K562 (cell line): ENCODE measurements around the gene SAP25. TPM values are rescaled to one million over a fixed set of nuclear protein-coding genes. Genes with fewer than 3 reads are reported as not detected.

ENCODE experiments used
- ELF2 ChIP-seq: fragments of 250-450 bp; sonication (Bioruptor Pico); IDR thresholded peaks from 2 replicates; pipeline ENCODE4 v1.5.0; 2021; ENCODE audit warnings: mild to moderate bottlenecking
- GABPB2 ChIP-seq: fragments of 250-450 bp; sonication (Bioruptor Pico); conservative IDR thresholded peaks from 2 replicates; pipeline ENCODE4 v1.5.1; 2021; ENCODE audit warnings: mild to moderate bottlenecking
- MAFK ChIP-seq: IDR thresholded peaks from 2 replicates; pipeline ENCODE4 v1.6.1; 2011; ENCODE audit warnings: low read length, improper control_type of control experiment
- NFXL1 ChIP-seq: fragments of 450-650 bp; formaldehyde crosslinking; IDR thresholded peaks from 2 replicates; pipeline ENCODE4 v1.4.0; 2021; ENCODE audit warnings: mild to moderate bottlenecking
- PHB2 ChIP-seq: fragments of 450-650 bp; IDR thresholded peaks from 2 replicates; pipeline ENCODE4 v1.6.1; 2017; ENCODE audit warnings: low read depth
- RBM15 ChIP-seq: fragments of 200-400 bp; formaldehyde crosslinking; IDR thresholded peaks from 2 replicates; pipeline ENCODE4 v1.6.1; 2018; ENCODE audit warnings: mild to moderate bottlenecking, low read length, moderate library complexity; ENCODE audit not compliant: insufficient read depth
- ZNF212 ChIP-seq: fragments of 450-650 bp; formaldehyde crosslinking; IDR thresholded peaks from 2 replicates; pipeline ENCODE4 v1.4.0; 2020; ENCODE audit warnings: mild to moderate bottlenecking
- ZNF57 ChIP-seq: fragments of 450-650 bp; formaldehyde crosslinking; IDR thresholded peaks from 2 replicates; pipeline ENCODE4 v1.4.0; 2020; ENCODE audit warnings: mild to moderate bottlenecking, moderate library complexity
- ZNF589 ChIP-seq: fragments of 200-800 bp; sonication (Bioruptor generic); IDR thresholded peaks from 2 replicates; pipeline ENCODE4 v1.6.1; 2016; ENCODE audit warnings: low read depth, missing genetic modification characterization, missing compliant biosample characterization
- ZNF696 ChIP-seq: fragments of 250-450 bp; sonication (Bioruptor Pico); conservative IDR thresholded peaks from 2 replicates; pipeline ENCODE4 v1.4.0; 2020; ENCODE audit warnings: mild to moderate bottlenecking, moderate library complexity
- polyA plus RNA-seq, 8 experiments: library from polyadenylated mRNA; depleted of rRNA in 4 of 8; stranded (reverse) in 5 of 8; unstranded in 3 of 8; fragments of >200 nt; fragmentation: Nextera tagmentation in 2 of 8; fragmentation: Illumina TruSeq in 1 of 8; extraction: Ambion mirVana in 2 of 8; extraction: Trizol in 1 of 8; gene quantifications; 2 replicates each; pipeline versions ENCODE4 v1.2.1 to v1.2.3, GENCODE V29; 2011 to 2014; ENCODE audit warnings: inconsistent platforms in 1 of 8, missing spikeins in 1 of 8
- total RNA-seq, 7 experiments: library from RNA; depleted of rRNA in 6 of 7; stranded (reverse); fragments of >200 nt in 6 of 7; fragmentation: Illumina TruSeq in 2 of 7; extraction: Trizol in 2 of 7; gene quantifications; 2 replicates each; pipeline versions ENCODE4 v1.2.1 to v1.2.3, GENCODE V29; 2011 to 2021; ENCODE audit warnings: low replicate concordance in 1 of 7
- TF ChIP-seq, protein P1 (sequence below), 2 experiments: fragments of 150-350 bp in 1 of 2; IDR thresholded peaks; 2 replicates each; pipeline ENCODE4 v1.6.1; 2012 to 2016; ENCODE audit warnings: low read depth in 2 of 2, low read length in 2 of 2, mild to moderate bottlenecking in 1 of 2, moderate library complexity in 1 of 2
- TF ChIP-seq, protein P2 (sequence below), 2 experiments: fragments of 450-650 bp in 1 of 2; sonication (generic) in 1 of 2; formaldehyde crosslinking in 1 of 2; IDR thresholded peaks; 2 replicates each; pipeline versions ENCODE4 v1.7.1 to v1.9.0; 2016 to 2022; ENCODE audit warnings: inconsistent platforms in 1 of 2, mild to moderate bottlenecking in 1 of 2, missing genetic modification reagents in 1 of 2

SAP25 gene
- total and polyA plus RNA-seq, 9 of the 15 experiments (the other 6 are each of a cell fraction or from before 2014, with no cell fraction given) = 0.13 to 5.3 (median 0.78) TPM; not detected in 1

- TF ChIP-seq ZNF57 (CRISPR knock-in tag) (no peak), GABPB2 (CRISPR knock-in tag) (0 out of 2 replicates have a peak, but pooled peaks have one; percentile 31), ELF2 (peak; percentile 70; the same call in 1 of the 2 replicates), MAFK (no peak), RBM15 (no peak), PHB2 (no peak), NFXL1 (CRISPR knock-in tag) (no peak), ZNF589 (no peak), ZNF696 (CRISPR knock-in tag) (no peak), ZNF212 (no peak)
- TF ChIP-seq, protein P1, sequence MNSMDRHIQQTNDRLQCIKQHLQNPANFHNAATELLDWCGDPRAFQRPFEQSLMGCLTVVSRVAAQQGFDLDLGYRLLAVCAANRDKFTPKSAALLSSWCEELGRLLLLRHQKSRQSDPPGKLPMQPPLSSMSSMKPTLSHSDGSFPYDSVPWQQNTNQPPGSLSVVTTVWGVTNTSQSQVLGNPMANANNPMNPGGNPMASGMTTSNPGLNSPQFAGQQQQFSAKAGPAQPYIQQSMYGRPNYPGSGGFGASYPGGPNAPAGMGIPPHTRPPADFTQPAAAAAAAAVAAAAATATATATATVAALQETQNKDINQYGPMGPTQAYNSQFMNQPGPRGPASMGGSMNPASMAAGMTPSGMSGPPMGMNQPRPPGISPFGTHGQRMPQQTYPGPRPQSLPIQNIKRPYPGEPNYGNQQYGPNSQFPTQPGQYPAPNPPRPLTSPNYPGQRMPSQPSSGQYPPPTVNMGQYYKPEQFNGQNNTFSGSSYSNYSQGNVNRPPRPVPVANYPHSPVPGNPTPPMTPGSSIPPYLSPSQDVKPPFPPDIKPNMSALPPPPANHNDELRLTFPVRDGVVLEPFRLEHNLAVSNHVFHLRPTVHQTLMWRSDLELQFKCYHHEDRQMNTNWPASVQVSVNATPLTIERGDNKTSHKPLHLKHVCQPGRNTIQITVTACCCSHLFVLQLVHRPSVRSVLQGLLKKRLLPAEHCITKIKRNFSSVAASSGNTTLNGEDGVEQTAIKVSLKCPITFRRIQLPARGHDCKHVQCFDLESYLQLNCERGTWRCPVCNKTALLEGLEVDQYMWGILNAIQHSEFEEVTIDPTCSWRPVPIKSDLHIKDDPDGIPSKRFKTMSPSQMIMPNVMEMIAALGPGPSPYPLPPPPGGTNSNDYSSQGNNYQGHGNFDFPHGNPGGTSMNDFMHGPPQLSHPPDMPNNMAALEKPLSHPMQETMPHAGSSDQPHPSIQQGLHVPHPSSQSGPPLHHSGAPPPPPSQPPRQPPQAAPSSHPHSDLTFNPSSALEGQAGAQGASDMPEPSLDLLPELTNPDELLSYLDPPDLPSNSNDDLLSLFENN (IDR thresholded peaks at IDR 0.05; ENCODE audit: low read depth in 2 of 2, low read length in 2 of 2) = peak in 1 of 2 experiments; percentile 80; a peak in 2 of 4 replicates
- TF ChIP-seq, protein P2, sequence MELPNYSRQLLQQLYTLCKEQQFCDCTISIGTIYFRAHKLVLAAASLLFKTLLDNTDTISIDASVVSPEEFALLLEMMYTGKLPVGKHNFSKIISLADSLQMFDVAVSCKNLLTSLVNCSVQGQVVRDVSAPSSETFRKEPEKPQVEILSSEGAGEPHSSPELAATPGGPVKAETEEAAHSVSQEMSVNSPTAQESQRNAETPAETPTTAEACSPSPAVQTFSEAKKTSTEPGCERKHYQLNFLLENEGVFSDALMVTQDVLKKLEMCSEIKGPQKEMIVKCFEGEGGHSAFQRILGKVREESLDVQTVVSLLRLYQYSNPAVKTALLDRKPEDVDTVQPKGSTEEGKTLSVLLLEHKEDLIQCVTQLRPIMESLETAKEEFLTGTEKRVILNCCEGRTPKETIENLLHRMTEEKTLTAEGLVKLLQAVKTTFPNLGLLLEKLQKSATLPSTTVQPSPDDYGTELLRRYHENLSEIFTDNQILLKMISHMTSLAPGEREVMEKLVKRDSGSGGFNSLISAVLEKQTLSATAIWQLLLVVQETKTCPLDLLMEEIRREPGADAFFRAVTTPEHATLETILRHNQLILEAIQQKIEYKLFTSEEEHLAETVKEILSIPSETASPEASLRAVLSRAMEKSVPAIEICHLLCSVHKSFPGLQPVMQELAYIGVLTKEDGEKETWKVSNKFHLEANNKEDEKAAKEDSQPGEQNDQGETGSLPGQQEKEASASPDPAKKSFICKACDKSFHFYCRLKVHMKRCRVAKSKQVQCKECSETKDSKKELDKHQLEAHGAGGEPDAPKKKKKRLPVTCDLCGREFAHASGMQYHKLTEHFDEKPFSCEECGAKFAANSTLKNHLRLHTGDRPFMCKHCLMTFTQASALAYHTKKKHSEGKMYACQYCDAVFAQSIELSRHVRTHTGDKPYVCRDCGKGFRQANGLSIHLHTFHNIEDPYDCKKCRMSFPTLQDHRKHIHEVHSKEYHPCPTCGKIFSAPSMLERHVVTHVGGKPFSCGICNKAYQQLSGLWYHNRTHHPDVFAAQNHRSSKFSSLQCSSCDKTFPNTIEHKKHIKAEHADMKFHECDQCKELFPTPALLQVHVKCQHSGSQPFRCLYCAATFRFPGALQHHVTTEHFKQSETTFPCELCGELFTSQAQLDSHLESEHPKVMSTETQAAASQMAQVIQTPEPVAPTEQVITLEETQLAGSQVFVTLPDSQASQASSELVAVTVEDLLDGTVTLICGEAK (IDR thresholded peaks at IDR 0.05) = no peak
- TF ChIP-seq, protein P2 (CRISPR knock-in tag; IDR thresholded peaks at IDR 0.05) = no peak
Observed at GRCh38 chr7:100585511-100586265, 12.0 kb upstream of the SAP25 start, which contains the start of gene LRCH4 (continued).
